Measurements from ENCODE around the gene DTNBP1. TPM values are rescaled to one million over a fixed set of nuclear protein-coding genes. Genes with fewer than 3 reads are reported as not detected.

DTNBP1 gene
- total RNA-seq, 1 donor from 2014 or later: 9.4 TPM

- no peak for DNase-seq (ENCODE audit: low read depth in 2 of 2)
Measured at GRCh38 chr6:15592610-15593009, 70.2 kb downstream of the DTNBP1 start.

GRCh38 chr6:15588971-15589634 lies 73.7 kb downstream of the DTNBP1 start:
- DNase-seq (ENCODE audit: low read depth in 2 of 2): no peak

- no peak for DNase-seq (ENCODE audit: low read depth in 2 of 2)
Measured at GRCh38 chr6:15586503-15586902, 76.3 kb downstream of the DTNBP1 start.

GRCh38 chr6:15585760-15586214 lies 77.0 kb downstream of the DTNBP1 start:
- no peak for DNase-seq (ENCODE audit: low read depth in 2 of 2)

GRCh38 chr6:15582499-15582898 lies 80.3 kb downstream of the DTNBP1 start:
- DNase-seq (ENCODE audit: low read depth in 2 of 2): no peak

- DNase-seq (ENCODE audit: low read depth in 2 of 2): no peak
Measured at GRCh38 chr6:15581751-15582150, 81.1 kb downstream of the DTNBP1 start.

- DNase-seq (ENCODE audit: low read depth in 2 of 2): no peak
Measured at GRCh38 chr6:15580326-15580725, 82.5 kb downstream of the DTNBP1 start.

GRCh38 chr6:15578716-15579391 lies 84.0 kb downstream of the DTNBP1 start:
- DNase-seq (ENCODE audit: low read depth in 2 of 2): no peak

GRCh38 chr6:15577550-15578171 lies 85.2 kb downstream of the DTNBP1 start:
- DNase-seq (ENCODE audit: low read depth in 2 of 2): no peak

- no peak for DNase-seq (ENCODE audit: low read depth in 2 of 2)
Measured at GRCh38 chr6:15577106-15577505, 85.7 kb downstream of the DTNBP1 start.

GRCh38 chr6:15575357-15576033 lies 87.3 kb downstream of the DTNBP1 start:
- DNase-seq (ENCODE audit: low read depth in 2 of 2): no peak

GRCh38 chr6:15574486-15574885 lies 88.3 kb downstream of the DTNBP1 start:
- DNase-seq (ENCODE audit: low read depth in 2 of 2): no peak

- DNase-seq (ENCODE audit: low read depth in 2 of 2): no peak
Measured at GRCh38 chr6:15574023-15574422, 88.8 kb downstream of the DTNBP1 start.

GRCh38 chr6:15573384-15573783 lies 89.4 kb downstream of the DTNBP1 start:
- DNase-seq (ENCODE audit: low read depth in 2 of 2): no peak

GRCh38 chr6:15572296-15573016 lies 90.4 kb downstream of the DTNBP1 start:
- no peak for DNase-seq (ENCODE audit: low read depth in 2 of 2)

GRCh38 chr6:15570171-15570570 lies 92.7 kb downstream of the DTNBP1 start:
- DNase-seq (ENCODE audit: low read depth in 2 of 2): no peak

- DNase-seq (ENCODE audit: low read depth in 2 of 2): no peak
Measured at GRCh38 chr6:15569035-15569995, 93.5 kb downstream of the DTNBP1 start.

GRCh38 chr6:15562977-15563376 lies 99.9 kb downstream of the DTNBP1 start:
- DNase-seq (ENCODE audit: low read depth in 2 of 2): no peak

GRCh38 chr6:15561447-15562199 lies 101.2 kb downstream of the DTNBP1 start:
- no peak for DNase-seq (ENCODE audit: low read depth in 2 of 2)

- DNase-seq (ENCODE audit: low read depth in 2 of 2): no peak
Measured at GRCh38 chr6:15560713-15561112, 102.1 kb downstream of the DTNBP1 start.
